OCI-LY3 (cell line): ENCODE results near the gene ROR1.

Source experiments
- H2AFZ ChIP-seq: fragments of 200-600, 300-600 bp; shearing (Covaris generic); 2 replicates; pipeline ENCODE4 v1.6.0; 2014; ENCODE audit warnings: antibody characterized with exemption, low read depth, low read length
- H3K27ac ChIP-seq: fragments of 200-600, 300-600 bp; sonication (generic); 2 replicates; pipeline ENCODE4 v1.5.1; 2014; ENCODE audit warnings: mild to moderate bottlenecking, low read length, moderate library complexity, mixed read lengths
- H3K27me3 ChIP-seq: fragments of 200-600, 300-600 bp; sonication (generic); 2 replicates; pipeline ENCODE4 v1.6.1; 2014; ENCODE audit warnings: low read depth, low read length, mixed read lengths
- H3K36me3 ChIP-seq: fragments of 200-600, 300-600 bp; sonication (generic); replicated peaks from 2 replicates; pipeline ENCODE3; 2014; ENCODE audit warnings: low read depth, low read length, mixed read lengths
- H3K4me1 ChIP-seq: fragments of 300-600, 200-600 bp; sonication (generic); 2 replicates; pipeline ENCODE4 v1.6.1; 2014; ENCODE audit warnings: low read length, mixed read lengths
- H3K4me2 ChIP-seq: fragments of 200-600, 300-600 bp; sonication (generic); 2 replicates; pipeline ENCODE4 v1.6.1; 2014; ENCODE audit warnings: low read length, mixed read lengths
- H3K4me3 ChIP-seq: fragments of 300-600, 200-600 bp; sonication (generic); 2 replicates; pipeline ENCODE4 v1.5.1; 2014; ENCODE audit warnings: antibody characterized with exemption, mild to moderate bottlenecking, low read length, moderate library complexity
- H3K79me2 ChIP-seq: fragments of 300-600, 200-600 bp; shearing (Covaris generic); 2 replicates; pipeline ENCODE4 v1.6.1; 2014; ENCODE audit warnings: mild to moderate bottlenecking, low read length, mixed read lengths
- H3K9ac ChIP-seq: fragments of 300-600, 200-600 bp; shearing (Covaris generic); 2 replicates; pipeline ENCODE4 v1.6.0; 2014; ENCODE audit warnings: mild to moderate bottlenecking, low read length, moderate library complexity
- H3K9me3 ChIP-seq: fragments of 200-600, 300-600 bp; shearing (Covaris generic); 2 replicates; pipeline ENCODE4 v1.6.1; 2014; ENCODE audit warnings: low read length, mixed read lengths; ENCODE audit not compliant: insufficient read depth
- H4K20me1 ChIP-seq: fragments of 200-600, 300-600 bp; sonication (generic); 2 replicates; pipeline ENCODE4 v1.6.1; 2016; ENCODE audit warnings: low read length, mixed read lengths; ENCODE audit not compliant: insufficient read depth
- CTCF ChIP-seq: fragments of 200-600, 300-600 bp; sonication (generic); IDR thresholded peaks from 2 replicates; pipeline ENCODE4 v1.5.1; 2014; ENCODE audit warnings: antibody characterized with exemption, low read length, low read depth
- EZH2phosphoT487 ChIP-seq: fragments of 200-600 bp; shearing (Covaris generic); IDR thresholded peaks from 2 replicates; pipeline ENCODE4 v1.6.1; 2018; ENCODE audit warnings: antibody characterized with exemption, mixed run types, low read depth

Gene ROR1

GRCh38 chr1:63794939-63795378 lies 21.1 kb downstream of the ROR1 start:
- Histone ChIP-seq H3K27ac (no peak overlapping the region), H3K36me3 (no peaks in the 10 kb centered on the region), H3K9ac (no peak overlapping the region), H2AFZ (no peak overlapping the region), H3K27me3 (no peaks in the 10 kb centered on the region), H3K4me2 (no peak overlapping the region), H3K4me1 (no peaks in the 10 kb centered on the region), H3K4me3 (no peak overlapping the region), H3K9me3 (no peaks in the 10 kb centered on the region), H3K79me2 (no peaks in the 10 kb centered on the region), H4K20me1 (no peaks in the 10 kb centered on the region)
- TF ChIP-seq CTCF, result no peak

- Histone ChIP-seq H4K20me1 (no peaks in the 10 kb centered on the region), H3K9me3 (no peaks in the 10 kb centered on the region), H3K4me2 (no peak overlapping the region), H3K27me3 (no peaks in the 10 kb centered on the region), H3K79me2 (no peaks in the 10 kb centered on the region), H3K27ac (no peak overlapping the region), H3K9ac (no peak overlapping the region), H3K4me3 (no peak overlapping the region), H2AFZ (no peak overlapping the region), H3K36me3 (no peaks in the 10 kb centered on the region), H3K4me1 (no peaks in the 10 kb centered on the region)
- TF ChIP-seq CTCF (no peak), EZH2phosphoT487 (no peak)
Measured at GRCh38 chr1:63795455-63795854, 21.6 kb downstream of the ROR1 start.

GRCh38 chr1:63797056-63797726 lies 23.4 kb downstream of the ROR1 start:
- Histone ChIP-seq H3K36me3 (no peaks in the 10 kb centered on the region), H3K79me2 (no peaks in the 10 kb centered on the region), H3K27ac (no peak overlapping the region), H3K4me1 (no peaks in the 10 kb centered on the region), H3K27me3 (no peaks in the 10 kb centered on the region), H3K9ac (no peak overlapping the region), H2AFZ (no peak overlapping the region), H4K20me1 (no peaks in the 10 kb centered on the region), H3K9me3 (no peaks in the 10 kb centered on the region), H3K4me2 (no peak overlapping the region), H3K4me3 (no peak overlapping the region)
- TF ChIP-seq EZH2phosphoT487 (no peak), CTCF (no peak)

GRCh38 chr1:63798284-63798683 lies 24.5 kb downstream of the ROR1 start:
- Histone ChIP-seq H3K27me3 (no peaks in the 10 kb centered on the region), H3K4me2 (no peak overlapping the region), H3K4me3 (no peak overlapping the region), H2AFZ (no peak overlapping the region), H4K20me1 (no peaks in the 10 kb centered on the region), H3K9ac (no peak overlapping the region), H3K4me1 (no peaks in the 10 kb centered on the region), H3K27ac (no peak overlapping the region), H3K79me2 (no peaks in the 10 kb centered on the region), H3K36me3 (no peaks in the 10 kb centered on the region), H3K9me3 (no peaks in the 10 kb centered on the region)
- TF ChIP-seq EZH2phosphoT487 (no peak), CTCF (no peak)
